GM21528 (cell line): ENCODE measurements around the gene ABHD16B.
"Not testable (repeated sequence)": the region's sequence is repeated elsewhere in the genome, so short reads cannot be mapped to it uniquely, and the experiment has no call there.

Experiments used
- ATAC-seq: cut with Tn5 transposase; IDR thresholded peaks from one replicate; pipeline ENCODE4 v1.9.1; 2021; ENCODE audit warnings: mild to moderate bottlenecking, moderate library complexity; ENCODE audit not compliant: unreplicated experiment, low FRiP score

The ABHD16B gene

DNA sequence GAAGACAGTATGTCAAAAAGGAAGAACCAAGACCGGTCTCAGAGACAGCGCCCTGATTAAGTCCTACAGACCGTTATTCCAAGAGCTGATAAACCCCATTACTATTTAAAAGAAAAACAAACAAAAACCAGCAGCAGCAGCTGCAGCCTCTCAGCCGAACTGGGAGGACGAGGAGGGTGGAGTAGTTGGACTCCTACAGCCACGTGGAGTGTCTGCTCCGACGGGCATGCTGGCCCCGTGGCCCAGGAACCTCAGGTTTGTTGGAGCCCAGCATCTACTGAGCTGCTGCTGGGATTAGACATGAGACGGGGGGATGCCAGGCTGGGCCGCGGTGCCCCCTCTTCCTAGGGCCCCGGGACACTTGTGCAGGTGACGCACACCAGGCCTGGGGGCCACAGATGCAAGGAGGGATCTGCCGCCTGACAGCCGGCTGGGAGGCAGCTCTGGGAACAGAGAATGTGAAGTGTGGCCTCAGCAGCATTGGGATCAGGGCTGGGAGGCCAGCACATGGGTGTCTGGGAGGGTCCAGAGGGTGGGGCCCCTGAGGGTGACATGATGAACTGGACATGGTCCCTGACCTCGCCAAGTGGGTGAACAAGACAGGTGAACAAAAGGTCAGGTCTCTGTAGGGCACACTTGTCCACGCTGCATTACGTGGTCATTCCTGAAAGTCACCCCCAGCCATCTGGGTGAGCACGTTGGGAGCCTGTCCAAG, 27.4 kb upstream of the ABHD16B start:
- no peak for ATAC-seq

DNA sequence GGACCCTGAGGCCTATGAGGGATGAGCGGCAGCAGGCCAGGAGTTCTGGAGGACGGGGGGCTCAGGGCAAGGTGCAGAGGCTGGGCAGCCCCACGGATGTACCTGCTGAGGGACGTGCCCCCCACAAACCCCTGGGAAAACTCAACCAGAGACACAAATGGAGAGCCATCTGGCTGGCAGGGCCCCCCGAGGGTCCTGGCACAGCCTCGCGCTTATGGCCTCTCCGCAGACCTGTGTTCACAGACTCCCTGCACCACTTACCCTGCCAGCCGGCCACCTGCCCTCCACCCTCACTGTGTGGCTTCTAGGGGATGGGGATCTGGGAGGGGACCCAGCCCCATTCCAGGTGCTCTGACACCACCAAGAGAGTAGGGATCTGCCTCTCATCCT, 26.8 kb upstream of the ABHD16B start:
- ATAC-seq, result no peak

DNA sequence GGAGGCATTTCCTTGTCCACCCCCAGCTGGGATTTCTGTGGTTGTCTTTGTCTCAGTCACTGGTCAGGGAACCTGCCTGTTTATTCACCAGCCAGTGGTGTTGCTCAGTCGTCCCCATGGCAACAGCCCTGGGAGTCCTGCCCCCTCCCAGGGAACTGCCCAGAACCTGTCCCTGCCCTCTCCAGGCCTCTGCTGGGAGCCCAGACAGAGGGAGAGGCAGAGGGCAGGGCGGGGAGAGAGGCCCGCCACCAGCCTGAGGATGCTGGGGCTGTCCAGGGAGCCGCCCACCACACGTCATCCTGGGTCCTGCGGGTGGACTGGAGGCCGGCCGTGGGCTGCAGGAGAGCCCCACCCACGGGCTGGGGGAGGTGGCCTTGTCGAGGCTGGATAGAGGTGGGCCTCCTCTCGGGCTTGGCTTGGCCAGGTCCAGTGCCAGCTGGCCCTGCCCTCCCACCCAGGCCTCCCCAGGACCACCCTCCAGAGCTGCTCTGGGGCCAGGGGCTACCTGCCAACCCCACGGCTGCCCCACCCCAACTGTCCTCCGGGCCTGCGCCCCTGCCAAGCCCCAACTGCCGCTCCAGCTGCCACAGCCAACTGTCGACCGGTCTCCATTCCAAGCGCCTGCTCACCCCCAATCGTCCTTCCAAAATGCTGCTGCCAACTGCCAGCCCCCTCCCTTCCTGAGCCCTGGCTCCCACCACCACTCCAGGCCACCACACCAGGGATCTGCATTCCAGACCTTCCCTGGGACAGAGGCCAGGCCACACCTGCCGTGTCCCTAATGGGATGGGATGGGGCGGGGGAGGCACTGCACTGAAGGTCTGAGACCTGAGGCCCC, 26.1 kb upstream of the ABHD16B start:
- no peak for ATAC-seq

DNA sequence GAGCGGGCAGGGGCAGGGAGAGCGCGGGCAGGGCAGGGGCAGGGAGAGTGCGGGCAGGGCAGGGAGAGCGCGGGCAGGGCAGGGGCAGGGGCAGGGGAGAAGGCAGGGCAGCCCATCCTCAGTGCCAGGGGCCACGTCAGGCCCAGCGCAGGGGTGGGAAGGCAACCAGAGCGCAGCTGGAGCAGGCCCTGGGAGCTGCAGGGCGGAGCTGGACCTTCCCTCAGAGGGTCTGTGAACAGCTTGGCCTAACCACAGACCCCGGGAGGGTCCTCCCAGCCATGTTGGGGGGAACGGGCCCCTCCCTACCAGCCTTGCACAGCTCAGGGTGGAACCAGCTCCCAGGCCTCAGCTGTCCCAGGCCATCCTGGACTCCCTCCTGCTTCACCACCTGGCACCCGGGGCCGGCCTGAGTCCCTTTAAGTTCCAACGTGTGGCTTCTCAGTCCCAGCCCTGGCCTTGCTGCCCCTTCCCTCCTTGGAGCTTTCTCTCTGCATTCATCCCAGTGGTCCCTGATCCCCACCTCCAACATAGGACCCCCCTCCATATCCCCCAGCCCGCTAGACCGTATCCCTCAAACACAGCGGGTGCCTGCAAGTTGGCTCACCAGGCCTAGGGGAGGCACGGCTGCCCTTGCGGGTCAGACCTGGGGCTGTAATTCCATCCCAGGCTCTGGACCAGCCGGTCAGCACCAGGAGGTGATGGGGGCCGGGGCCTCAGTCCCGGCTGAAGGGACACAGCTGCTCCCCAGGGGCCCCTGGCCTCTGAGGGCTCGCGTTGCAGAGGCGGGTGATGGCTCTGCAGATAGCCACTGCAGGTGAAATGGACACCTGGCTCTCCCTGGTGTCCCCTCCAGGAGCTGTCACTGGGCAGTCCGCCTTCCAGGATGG, 24.6 kb upstream of the ABHD16B start:
- ATAC-seq, result no peak

- no peak for ATAC-seq
Measured at GRCh38 chr20:63837479-63837878, 23.8 kb upstream of the ABHD16B start.

- no peak for ATAC-seq
Measured at GRCh38 chr20:63839620-63840019, 21.7 kb upstream of the ABHD16B start.

- no peak for ATAC-seq
Measured at GRCh38 chr20:63840405-63840828, 20.9 kb upstream of the ABHD16B start.

- no peak for ATAC-seq
Measured at GRCh38 chr20:63842258-63842657, 19.0 kb upstream of the ABHD16B start.

- ATAC-seq, result no peak
Measured at GRCh38 chr20:63843222-63843621, 18.1 kb upstream of the ABHD16B start.

- no peak for ATAC-seq
Measured at GRCh38 chr20:63843778-63844177, 17.5 kb upstream of the ABHD16B start.

GRCh38 chr20:63844511-63844991, 16.7 kb upstream of the ABHD16B start:
- no peak for ATAC-seq

GRCh38 chr20:63846128-63846771, 15.0 kb upstream of the ABHD16B start:
- ATAC-seq, result no peak

GRCh38 chr20:63846888-63847236, 14.4 kb upstream of the ABHD16B start:
- no peak for ATAC-seq

DNA sequence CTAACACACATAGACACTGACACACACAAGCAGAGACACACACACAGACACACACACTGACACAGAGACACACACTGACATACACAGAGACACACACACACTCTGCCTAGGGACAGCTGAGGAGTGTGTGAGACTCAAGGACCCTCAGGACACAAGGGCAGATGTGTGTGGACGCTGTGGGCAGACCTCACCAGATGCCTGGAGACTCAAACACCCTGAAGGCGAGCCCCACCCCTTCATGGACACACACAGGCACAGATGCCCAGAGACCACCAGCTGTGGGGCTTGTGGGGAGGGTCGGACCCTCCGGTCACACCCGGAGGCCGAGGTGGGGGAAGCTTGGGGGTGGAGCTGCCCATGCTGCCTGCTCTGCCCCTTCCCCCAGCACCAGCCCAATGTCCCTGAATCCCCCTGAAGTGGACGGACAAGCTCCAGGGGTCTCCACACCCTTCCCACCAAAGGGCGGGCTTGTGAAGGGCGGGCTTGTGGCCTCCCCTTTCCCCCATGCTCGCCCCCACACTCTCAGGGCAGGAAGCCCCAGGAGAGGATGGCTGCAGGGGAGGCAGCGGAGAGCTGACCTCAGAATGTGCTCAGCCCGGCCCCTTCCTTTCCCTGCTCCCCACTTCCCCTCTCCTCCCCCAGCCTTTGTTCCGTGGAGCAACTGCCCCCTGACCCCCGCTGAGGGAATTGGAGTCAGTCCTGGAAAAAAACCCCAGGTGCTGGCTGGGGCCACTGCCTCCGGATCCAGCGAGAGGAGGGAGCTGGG, 13.9 kb upstream of the ABHD16B start:
- no peak for ATAC-seq

DNA sequence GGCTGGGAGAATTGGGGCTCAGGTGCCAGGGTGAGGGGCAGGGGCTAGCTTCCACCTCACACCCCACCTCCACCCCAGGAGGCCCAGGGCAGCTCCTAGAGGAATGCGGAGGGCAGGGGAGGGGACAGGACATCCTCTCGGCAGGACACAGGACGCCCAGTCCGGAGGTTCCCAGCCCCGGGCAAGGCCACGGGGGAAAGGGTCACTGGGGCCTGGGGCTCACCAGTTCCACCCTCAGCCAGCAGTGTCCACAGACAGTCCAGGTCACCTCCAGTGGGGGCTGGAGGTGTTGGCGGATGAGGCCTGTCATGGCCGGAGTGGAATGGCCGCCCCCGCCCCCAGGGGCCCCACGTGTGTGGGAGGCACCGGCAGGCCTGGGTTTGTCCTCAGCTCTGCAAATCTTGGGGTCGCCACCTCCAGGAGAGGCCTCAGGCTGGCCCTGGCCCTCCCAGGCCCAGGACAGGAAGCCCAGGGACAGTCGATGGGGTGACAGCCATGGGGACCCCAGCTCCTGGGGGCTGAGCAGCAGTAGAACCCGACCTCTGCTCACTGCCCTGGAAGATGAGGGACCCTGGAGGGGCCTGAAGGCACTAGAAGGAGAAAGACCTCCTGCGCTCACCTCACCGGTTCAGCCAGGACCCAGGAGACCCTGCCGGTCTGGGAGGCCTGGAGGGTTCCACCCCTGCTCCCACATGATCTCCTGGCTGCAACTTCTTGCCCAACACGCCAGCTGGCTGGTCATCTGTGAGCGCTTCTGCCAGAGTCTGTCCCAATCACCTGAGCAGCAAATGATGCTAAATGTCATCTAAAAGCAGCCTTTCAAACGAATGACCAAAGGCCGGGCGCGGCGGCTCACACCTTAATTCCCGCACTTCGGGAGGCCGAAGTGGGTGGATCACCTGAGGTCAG, 13.0 kb upstream of the ABHD16B start:
- no peak for ATAC-seq

DNA sequence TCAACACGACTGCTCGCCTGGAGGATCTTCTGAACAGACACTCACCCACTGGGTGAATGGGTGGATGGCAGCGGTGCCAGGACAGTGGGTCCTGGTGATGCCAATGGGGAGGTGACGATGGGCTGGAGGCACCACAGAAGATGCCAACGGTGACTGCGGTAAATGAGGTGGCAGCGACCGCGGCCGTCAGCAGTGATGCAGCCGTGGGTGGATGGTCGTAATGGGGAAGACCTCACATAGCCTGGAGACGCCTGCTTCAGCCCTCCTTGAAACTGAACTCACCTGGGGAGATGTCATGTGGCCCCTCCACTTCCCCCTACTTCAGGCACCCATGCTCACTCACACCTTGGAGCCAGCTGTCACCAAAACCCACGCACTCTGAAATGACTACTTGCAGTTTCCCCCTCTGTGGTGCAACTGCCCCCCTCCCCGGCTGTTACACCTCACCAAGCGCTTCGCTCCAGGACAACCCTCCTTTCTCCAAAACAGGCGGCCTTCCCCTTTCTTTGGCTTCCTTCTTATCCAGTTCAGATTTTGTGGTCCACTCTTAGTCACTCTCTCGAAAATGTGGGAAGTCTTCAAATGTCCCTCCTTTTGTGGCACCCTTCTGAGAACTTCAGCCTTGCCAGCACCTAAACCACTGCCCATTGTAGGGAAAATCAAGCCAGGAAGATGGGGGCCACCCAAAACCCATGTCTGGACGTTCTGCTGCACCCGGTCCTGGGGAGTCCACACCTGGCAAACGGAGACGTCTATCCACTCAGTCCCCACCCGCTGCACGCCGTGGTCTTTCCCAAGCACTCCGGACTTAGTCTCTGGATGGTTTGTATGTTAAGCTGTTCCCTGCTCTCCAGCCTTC, 10.4 kb upstream of the ABHD16B start:
- peak; percentile 82 for ATAC-seq

DNA sequence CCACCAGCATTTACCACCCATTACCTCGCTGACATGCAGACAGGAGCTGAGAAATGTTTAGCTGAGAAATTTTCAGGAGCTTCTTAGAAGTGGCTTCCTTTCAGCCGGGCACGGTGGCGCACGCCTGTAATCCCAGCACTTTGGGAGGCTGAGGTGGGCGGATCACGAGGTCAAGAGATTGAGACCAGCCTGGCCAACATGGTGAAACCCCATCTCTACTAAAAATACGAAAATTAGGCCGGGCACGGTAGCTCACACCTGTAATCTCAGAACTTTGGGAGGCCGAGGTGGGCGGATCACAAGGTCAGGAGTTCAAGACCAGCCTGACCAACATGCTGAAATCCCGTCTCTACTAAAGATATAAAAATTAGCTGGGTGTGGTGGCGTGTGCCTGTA, 9.8 kb upstream of the ABHD16B start:
- not testable (repeated sequence) for ATAC-seq

DNA sequence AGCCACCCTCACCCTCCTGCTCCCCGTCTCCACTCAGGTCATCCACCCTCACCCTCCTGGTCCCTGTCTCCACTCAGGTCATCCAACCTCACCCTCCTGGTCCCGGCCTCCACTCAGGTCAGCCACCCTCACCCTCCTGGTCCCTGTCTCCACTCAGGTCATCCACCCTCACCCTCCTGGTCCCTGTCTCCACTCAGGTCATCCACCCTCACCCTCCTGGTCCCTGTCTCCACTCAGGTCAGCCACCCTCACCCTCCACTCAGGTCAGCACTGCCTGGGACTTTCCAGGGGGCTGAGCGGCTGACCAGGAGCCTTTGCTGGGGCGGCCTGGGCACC, 7.6 kb upstream of the ABHD16B start:
- not testable (repeated sequence) for ATAC-seq
